ENCODE results near the gene GJB1.

DNA sequence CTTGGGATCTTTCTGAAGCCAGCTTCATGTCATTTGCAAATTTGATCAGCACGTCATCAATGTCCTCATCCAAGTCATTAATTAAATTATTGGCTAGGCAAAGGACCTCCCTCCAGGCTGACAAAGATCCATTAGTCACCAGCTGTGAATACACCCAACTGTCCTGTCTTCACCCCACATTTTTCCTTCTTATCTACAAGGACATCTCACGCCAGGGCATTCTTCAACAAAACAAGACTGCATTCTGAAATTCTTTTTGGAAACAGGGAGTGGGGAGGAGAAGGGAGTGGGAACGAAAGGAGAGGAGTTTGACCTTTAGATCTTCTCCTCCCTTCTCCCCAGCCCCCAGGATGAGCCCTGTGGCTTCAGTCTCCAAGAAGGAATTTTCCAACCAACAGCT, 45.7 kb upstream of the GJB1 start:
- TF ChIP-seq POLR2AphosphoS5 (IDR thresholded peaks at IDR 0.05; ENCODE audit: borderline replicate concordance, low read depth, low read length) (no peak), EZH2 (IDR thresholded peaks at IDR 0.05) (no peak)

Data from SK-N-MC (cell line).